NCI-H526 (cell line): ENCODE results near the gene POLD2.

Experiments
- DNase-seq, 2 experiments: peaks; one replicate each; lab custom pipeline; 2025; lab: John Stamatoyannopoulos, UW

Gene POLD2

DNA sequence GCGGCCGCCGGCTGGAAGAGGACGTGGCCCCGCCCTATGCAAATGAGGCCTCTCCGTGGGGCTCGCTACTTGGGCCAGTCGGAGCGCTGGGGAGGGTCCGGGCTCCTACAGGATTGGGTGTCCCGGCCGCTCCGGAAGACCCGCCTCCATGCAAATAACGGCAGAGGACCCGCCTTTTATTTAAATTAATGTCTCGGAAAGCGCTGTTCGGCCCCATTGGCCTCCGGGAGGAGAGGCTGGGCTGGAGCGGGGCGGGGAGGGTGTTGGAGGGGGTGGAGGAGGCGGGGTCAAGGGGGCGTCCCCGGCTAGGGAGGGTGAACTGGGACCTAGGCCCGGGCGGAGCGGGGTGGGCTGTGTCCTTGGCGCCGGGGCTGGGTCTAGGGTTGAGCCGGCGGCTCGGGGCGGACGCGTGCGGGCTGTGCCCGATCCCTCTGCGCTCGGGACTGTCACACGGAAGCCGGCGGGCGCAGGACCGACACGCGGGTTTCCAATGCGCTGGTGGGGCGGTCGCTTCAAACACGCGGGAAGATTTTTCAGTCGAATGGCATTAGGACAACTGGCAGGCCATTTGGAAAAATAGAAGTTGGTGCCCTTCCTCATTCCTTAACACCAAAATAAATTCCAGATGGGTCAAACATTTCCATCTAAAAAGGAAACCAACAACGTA, 40.7 kb downstream of the POLD2 start:
- DNase-seq = peak; percentile 98 to 99

DNA sequence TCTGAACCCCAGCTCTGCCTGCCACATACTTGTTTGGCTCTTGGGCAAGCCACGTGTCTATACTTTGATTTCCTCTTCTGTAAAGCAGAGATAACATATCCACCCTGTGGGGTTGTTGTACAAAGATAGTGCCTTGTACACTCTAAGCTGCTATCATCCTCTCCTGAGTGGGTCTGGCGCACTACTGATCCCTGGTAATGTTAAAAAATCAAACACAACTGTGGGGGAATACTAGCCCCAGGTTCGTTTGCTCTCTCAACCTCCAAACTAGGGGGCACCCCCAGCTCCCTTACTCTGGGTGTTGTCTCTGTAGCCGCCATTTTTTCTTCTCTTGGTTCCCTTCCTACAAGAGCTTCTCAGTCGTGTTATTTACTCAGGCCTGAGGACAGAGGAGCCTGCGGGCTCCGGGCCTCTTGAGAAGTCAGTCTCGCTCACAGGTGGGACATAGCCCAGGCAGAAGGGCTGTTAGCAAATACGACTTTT, 42.0 kb downstream of the POLD2 start:
- no peak for DNase-seq

- no peak for DNase-seq
Observed at GRCh38 chr7:44080686-44081265, 42.6 kb downstream of the POLD2 start.

GRCh38 chr7:44080118-44080517, 43.2 kb downstream of the POLD2 start:
- no peak for DNase-seq

- DNase-seq = no peak
Observed at GRCh38 chr7:44079331-44080021, 43.9 kb downstream of the POLD2 start.

DNA sequence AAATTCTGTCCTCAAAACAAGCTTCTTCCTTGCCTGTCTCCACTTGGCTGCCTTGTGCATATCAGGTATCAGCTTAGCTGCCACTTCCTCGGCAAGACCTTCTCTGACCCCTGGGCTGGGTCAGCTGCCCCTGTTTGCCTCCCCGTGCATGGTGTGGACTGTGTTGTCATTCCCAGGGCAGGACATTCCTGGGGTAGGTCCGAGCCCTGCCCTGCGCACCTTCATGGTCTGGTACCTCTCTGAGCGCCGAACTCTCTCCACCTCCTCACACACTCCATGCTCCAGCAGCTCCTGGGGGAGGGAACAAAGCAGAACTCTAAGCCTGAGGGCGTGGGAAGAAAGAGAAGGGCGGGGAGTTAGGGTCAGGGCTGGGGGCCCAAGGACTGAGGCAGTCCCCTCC, 44.8 kb downstream of the POLD2 start:
- no peak for DNase-seq

GRCh38 chr7:44077681-44078091, 45.7 kb downstream of the POLD2 start:
- DNase-seq = no peak

DNA sequence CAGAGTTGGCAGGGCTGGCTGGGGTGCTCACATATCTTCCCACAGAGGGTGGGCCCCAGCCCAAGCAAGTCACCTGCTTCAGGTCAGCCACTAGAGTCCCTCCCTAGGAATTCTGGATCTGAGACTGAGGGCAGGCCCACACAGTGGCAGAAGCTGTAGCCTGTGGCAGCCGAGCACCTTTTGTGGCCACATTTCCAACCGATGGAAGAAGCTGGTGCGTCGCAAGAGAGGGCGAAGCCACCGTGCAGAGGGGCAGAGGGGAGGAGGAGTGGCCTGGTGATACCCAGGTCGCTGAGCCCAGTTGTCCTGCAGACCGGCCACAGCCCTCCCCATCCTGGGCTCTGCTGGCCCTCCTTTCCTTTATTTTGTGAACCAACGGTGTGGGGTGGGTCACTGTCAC, 46.3 kb downstream of the POLD2 start:
- DNase-seq = no peak

DNA sequence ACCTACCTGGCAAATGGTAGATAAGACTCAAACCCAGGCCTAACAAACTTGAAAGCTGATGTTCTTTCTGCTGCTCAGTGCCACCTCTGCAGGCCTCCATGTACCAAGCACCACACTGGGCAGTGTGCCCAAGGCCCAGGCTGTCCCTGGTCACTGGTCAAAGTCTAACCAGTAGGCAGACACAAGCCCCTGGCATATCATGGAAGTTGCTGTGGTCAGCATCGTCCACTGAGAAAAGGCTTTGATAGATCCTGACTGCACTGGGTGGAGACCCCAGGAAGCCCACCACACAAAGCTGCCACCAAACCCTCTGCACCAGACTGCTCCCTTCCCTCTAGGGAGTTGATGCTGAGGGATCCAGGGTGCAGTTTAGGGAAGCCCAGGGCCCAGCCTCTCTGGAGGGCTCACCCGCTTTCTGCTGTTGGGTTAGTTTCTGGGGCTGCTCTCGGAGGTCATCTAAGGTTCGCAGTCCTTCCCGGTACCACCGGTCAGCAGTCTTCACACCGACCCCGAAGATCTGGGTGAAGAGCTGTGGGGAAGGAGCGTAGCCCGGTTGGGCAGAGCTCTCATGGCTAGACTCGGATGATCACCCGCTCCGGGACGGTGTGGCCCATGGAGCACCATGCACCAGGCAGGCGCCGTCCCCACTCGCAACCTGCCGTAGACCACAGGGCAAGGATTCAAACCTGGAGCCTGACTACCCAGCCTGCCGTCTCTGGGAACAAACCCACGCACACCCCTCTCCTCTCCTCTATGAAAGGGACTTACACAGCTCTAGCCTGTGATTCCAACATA, 47.0 kb downstream of the POLD2 start:
- DNase-seq = no peak

DNA sequence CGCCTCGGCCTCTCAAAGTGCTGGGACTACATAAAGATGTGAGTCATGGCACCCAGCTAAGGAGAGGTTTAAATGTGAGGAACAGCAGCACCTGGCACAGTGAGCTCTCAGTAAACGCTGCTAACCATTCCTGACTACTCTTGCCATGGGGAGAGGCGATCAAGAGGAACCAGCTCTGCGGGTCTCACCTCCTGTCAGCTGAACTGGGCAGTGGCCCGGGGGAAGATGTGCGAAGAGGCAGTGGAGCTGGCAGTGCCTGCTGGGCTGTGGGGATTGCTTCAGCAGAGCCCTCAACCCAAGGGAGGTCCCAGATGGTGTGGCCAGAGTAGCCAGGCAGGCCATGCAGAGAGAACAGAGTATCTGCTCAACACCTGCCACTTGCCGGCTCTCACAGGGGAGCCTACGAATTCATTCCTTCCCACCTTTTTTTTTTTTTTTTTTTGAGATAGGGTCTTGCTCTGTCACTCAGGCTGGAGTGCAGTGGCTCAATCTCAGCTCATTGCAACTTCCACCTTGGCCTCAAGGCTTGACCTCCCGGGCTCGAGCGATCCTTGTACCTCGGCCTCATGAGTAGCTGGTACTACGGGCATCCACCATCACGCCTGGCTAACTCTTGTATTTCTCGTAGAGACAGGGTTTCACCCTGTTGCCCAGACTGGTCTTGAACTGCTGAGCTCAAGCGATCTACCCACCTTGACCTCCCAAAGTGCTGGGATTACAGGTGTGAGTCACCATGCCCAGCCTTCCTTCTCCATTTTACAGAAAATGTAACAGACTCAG, 47.9 kb downstream of the POLD2 start:
- no peak for DNase-seq

- no peak for DNase-seq
Observed at GRCh38 chr7:44074349-44074695, 49.0 kb downstream of the POLD2 start.

- DNase-seq = no peak
Observed at GRCh38 chr7:44073664-44074348, 49.5 kb downstream of the POLD2 start.

- DNase-seq = peak in 1 of 2 experiments; percentile 73
Observed at GRCh38 chr7:44072364-44073231, 50.8 kb downstream of the POLD2 start.

DNA sequence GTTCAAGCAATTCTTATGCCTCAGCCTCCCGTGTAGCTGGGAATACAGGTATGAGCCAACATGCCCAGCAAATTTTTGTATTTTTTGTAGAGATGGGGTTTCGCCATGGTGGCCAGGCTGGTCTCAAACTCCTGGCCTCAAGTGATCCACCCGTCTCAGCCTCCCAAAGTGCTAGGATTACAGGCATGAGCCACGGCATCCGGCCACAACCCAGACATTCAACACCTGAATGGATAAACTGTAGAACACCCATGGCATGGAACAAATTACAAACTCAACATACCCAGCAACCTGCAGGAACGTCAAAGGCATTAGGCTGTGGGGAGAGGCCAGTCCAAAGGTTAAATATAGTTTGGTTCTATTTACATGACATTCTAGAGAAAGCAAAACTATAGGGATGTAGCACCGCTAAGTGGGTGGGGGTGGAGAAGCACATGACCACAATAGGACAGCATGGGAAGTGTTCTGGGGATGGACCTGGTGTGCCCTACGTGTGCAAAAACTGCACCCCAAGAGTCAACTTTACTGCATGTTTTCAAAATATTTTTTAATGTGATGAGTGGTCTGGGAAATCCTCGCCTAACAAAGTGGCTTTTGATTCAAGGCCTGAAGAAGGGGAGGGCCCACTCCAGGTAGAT, 51.5 kb downstream of the POLD2 start:
- no peak for DNase-seq

DNA sequence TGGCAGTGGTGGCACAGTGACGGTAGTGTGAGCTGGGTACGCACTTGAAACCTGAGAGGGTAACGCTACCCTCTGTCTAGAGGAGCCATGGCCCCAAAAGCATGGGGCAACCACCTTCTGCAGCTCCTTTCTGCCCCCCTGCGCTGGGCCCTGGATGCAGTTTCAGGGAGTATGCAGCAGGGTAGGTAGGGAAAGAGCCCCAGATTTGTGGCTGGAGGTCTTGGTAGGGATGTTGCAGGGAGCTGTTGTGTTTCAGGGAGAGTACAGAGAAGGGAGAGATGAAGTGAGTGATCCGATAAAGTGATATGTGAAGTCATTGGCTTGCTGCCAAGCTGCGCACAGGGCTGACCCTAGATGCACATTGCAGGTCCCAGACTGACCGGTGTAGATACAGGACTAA, 55.3 kb downstream of the POLD2 start:
- DNase-seq = no peak

DNA sequence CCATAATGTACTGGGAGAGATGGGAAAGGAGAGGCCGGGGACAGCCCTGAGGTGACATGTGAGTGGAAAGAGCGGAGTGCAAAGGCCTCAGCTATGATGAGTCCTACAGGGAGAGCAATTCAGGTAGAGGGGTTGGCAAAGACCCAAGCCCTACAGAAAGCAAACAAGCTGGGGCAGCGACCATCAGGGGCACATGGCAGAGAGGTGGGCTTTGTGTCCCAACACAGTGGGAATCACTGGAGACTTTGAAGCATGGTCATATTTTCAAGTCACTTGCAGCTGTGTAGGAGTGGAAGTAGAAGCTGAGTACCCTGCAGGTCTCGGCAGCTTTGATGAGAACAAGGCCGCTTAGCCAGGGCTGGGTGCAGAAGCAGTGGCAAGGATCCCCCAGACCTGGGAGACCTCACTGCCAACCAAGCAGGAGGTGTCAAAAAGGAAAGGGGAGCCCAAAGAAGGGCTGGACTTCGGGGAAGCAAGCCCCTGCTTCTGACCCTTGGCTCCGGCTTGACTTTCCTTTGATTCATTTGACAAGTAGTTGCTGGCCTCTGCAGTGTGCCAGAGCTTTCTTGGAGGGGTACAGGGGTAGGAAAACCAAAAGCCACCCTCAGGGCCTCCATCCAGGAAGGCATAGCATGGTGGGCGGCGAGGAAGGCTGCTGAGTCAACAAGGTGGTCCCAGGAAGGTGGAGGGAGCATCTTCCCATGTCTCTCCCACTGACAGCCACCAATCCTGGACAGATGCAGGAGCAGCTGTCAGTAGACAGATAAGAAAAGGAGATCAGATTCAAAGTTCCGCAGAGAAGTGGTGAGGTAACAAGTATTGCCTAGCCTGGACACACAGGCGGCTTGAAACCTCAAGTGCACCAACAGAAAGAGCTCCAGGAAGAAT, 56.0 kb downstream of the POLD2 start:
- DNase-seq = no peak

DNA sequence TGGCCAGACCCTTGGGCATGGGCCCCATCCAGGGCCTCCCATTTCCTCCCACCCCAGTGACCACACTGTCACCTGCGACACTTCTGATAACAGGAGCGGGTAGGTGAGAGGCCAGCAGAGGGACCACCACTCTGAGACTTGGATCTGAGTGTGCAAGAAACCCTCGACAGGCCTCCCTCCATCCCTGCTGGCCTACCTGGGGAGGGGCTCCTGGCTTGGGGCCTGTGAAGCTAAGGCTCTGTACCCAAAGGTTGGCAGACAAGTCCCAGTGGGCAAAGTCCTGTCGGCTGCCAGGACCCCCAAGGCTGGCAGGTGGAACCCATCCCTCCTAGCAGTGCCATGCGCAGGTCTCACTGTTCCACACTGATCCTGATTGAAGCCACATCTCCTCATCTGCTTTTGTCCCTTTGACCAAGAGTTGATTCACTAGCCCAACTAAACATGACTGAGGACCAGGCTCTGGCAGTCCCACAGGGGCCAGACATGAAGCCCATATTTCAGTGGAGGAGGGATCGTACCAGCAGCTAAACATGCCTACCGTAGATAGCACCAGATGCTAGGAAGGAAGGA, 56.8 kb downstream of the POLD2 start:
- DNase-seq = no peak

DNA sequence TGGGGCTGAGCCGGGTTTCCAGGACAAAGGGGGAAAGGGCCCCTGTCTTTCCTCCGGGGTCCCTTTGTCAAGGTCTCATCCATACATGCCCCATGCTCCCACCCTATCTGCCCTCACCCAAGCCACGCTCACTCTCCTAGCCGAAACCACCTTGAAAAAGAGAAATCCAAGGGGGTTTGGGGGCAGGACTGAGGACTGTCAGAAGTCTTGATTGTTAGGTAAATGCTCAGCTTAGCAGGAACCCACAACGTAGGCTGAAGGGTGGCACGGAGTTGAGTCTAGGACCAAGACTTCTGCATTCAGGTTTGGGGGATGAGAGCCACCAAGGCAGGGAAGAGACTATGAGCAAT, 57.3 kb downstream of the POLD2 start:
- DNase-seq = no peak
